Left ventricle myocardium inferior (tissue), 1 donor: Measurements from ENCODE around the gene MAP3K13. TPM values are rescaled to one million over a fixed set of nuclear protein-coding genes. Genes with fewer than 3 reads are reported as not detected.
"Not testable (repeated sequence)": the region's sequence is repeated elsewhere in the genome, so short reads cannot be mapped to it uniquely, and the experiment has no call there.

ENCODE experiments used
- DNase-seq: peaks from one replicate; pipeline ENCODE4 v3.0.0-alpha.2; 2020
- H3K27ac ChIP-seq: fragments of 200-600 bp; replicated peaks from 2 replicates; pipeline ENCODE4 v1.8.0; 2021
- H3K27me3 ChIP-seq: fragments of 200-600 bp; 2 replicates; pipeline ENCODE4 v1.8.0; 2021; ENCODE audit warnings: low read depth
- H3K36me3 ChIP-seq: fragments of 200-600 bp; 2 replicates; pipeline ENCODE4 v1.8.0; 2021
- H3K4me1 ChIP-seq: fragments of 200-600 bp; 2 replicates; pipeline ENCODE4 v1.8.0; 2021
- H3K4me3 ChIP-seq: fragments of 200-600 bp; 2 replicates; pipeline ENCODE4 v1.8.0; 2021; ENCODE audit warnings: mild to moderate bottlenecking, moderate library complexity
- H3K9me3 ChIP-seq: fragments of 200-600 bp; replicated peaks from 2 replicates; pipeline ENCODE4 v1.8.0; 2021
- CTCF ChIP-seq: fragments of 200-600 bp; IDR thresholded peaks from 2 replicates; pipeline ENCODE4 v1.8.0; 2021; ENCODE audit warnings: antibody characterized with exemption, mild to moderate bottlenecking, borderline replicate concordance
- intact Hi-C: fragments of 100-400 bp; cut with micrococcal nuclease; formaldehyde crosslinking; loops from one replicate; pipeline ENCODE4 v1.11.0; 2022
- total RNA-seq: library from RNA; stranded (reverse); fragmentation: NEBNext Ultra II Directional; extraction: Animal tissue kit (Norgen Biotek cat#: 25700); gene quantifications from one replicate; pipeline ENCODE4 v1.2.1, GENCODE V29; 2021
- donor health status: DM: no; HTN: yes; CAD: no; lungs with severe emphysema.

The MAP3K13 gene
- total RNA-seq, 1 donor from 2014 or later = 8.4 TPM

DNA sequence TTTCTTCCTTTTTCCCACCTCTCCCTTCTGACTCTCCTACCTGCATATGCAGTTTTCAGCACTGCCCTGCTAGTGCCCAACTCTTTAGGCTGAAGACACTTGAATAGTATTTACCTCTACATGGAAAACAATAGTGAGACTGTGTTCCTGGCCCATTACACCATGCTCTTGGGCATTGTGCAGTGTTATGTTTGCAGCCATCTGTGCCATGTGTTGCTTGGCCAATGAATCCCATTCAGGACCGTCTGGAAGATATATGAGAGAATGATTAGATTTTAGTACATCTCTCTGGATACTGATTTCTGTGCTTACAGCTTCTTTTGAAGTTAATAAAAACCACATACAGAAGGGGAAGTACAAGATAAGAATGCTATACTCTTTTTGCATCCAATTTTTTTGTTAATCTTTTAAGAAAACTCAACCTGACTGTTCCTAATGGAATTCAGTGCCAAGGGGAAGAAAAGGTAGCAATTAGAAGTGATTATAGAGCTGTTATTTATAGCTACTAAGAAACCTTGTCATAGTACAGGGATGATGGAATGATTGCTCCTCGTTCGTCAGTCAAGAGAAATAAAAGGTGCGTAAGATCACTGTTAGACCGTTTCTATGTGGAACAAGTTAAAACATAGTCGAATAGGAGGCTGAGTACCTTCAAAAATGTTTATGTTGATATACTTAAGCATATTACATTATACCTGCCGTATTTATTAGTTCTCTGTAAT lies 77.0 kb downstream of the MAP3K13 start:
- intact Hi-C loops = no loop called here
- no peak for TF ChIP-seq CTCF

GRCh38 chr3:185442031-185442430 lies 79.1 kb downstream of the MAP3K13 start:
- Histone ChIP-seq H3K27ac (no peak overlapping the region), H3K4me3 (no peak overlapping the region), H3K36me3 (no peaks in the 10 kb centered on the region), H3K4me1 (no peaks in the 10 kb centered on the region), H3K9me3 (no peaks in the 10 kb centered on the region), H3K27me3 (no peaks in the 10 kb centered on the region)
- DNase-seq = no peak
- intact Hi-C loops = no loop called here
- no peak for TF ChIP-seq CTCF

More for the DNA sequence above, 77.0 kb downstream of the MAP3K13 start:
- H3K4me3 ChIP-seq = no peak overlapping the region
- H3K4me1 ChIP-seq = no peaks in the 10 kb centered on the region
- no peaks in the 10 kb centered on the region for H3K27me3 ChIP-seq
- DNase-seq = no peak
- no peaks in the 10 kb centered on the region for H3K36me3 ChIP-seq
- no peak overlapping the region for H3K27ac ChIP-seq
- no peaks in the 10 kb centered on the region for H3K9me3 ChIP-seq

DNA sequence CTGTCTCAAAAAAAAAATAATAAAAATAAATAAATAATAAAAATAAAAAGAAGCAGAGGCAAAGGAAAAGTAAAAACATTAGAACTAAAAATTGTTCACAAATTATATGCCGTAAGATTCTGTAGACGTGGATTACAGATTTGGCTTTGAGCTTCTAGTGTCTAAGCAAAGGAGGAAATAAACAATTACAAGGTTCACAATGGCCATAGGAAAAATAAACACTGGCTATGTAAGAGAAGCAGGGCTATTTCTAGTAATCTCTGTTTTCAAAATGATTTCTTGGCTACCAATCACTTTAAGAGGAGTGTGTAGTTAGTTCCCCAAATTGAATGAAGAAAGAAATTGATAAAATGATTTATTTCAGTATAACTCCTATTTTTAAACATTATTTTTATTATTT lies 81.4 kb downstream of the MAP3K13 start:
- H3K4me3 ChIP-seq = no peak overlapping the region
- no peaks in the 10 kb centered on the region for H3K36me3 ChIP-seq
- H3K9me3 ChIP-seq = no peaks in the 10 kb centered on the region
- H3K27me3 ChIP-seq = no peaks in the 10 kb centered on the region
- DNase-seq = no peak
- no peak for TF ChIP-seq CTCF
- intact Hi-C loops = no loop called here
- H3K27ac ChIP-seq = no peak overlapping the region
- H3K4me1 ChIP-seq = no peaks in the 10 kb centered on the region

GRCh38 chr3:185448107-185448506 lies 85.2 kb downstream of the MAP3K13 start:
- no peak overlapping the region for H3K27ac ChIP-seq
- H3K27me3 ChIP-seq = no peaks in the 10 kb centered on the region
- H3K4me3 ChIP-seq = no peak overlapping the region
- intact Hi-C loops = no loop called here
- H3K9me3 ChIP-seq = no peaks in the 10 kb centered on the region
- H3K36me3 ChIP-seq = peaks cover 17% of the 10 kb centered on the region
- H3K4me1 ChIP-seq = no peaks in the 10 kb centered on the region
- DNase-seq = no peak
- TF ChIP-seq CTCF = no peak

- intact Hi-C loops, DNase-seq, H3K4me1 ChIP-seq, H3K27ac ChIP-seq, H3K9me3 ChIP-seq, H3K27me3 ChIP-seq, H3K4me3 ChIP-seq: not testable (repeated sequence)
- peaks cover 18% of the 10 kb centered on the region for H3K36me3 ChIP-seq
These were observed 88.5 kb downstream of the MAP3K13 start for GRCh38 chr3:185451432-185451831.

GRCh38 chr3:185457376-185457775 lies 94.4 kb downstream of the MAP3K13 start:
- no peaks in the 10 kb centered on the region for H3K9me3 ChIP-seq
- no peak overlapping the region for H3K4me3 ChIP-seq
- peaks cover 9% of the 10 kb centered on the region for H3K36me3 ChIP-seq
- no peak for DNase-seq
- intact Hi-C loops = no loop called here
- H3K27ac ChIP-seq = no peak overlapping the region
- H3K27me3 ChIP-seq = no peaks in the 10 kb centered on the region
- no peaks in the 10 kb centered on the region for H3K4me1 ChIP-seq
- no peak for TF ChIP-seq CTCF
